ENCODE results near the gene MAPK7.

MAPK7 gene

GRCh38 chr17:19374136-19374535 is 4.2 kb upstream of the MAPK7 start:
- Histone ChIP-seq H3K36me3 (ENCODE audit: control insufficient read depth in 2 of 2, insufficient read depth in 1 of 2, low read length in 2 of 2) (peaks cover 0 to under 1% of the 10 kb centered on the region in 2 experiments; a peak in 2 of 3 replicates), H3K4me3 (ENCODE audit: low read depth, low read length) (no peak overlapping the region), H3K4me1 (ENCODE audit: control insufficient read depth, insufficient read depth, low read length) (peaks cover 7% of the 10 kb centered on the region), H3K9me3 (ENCODE audit: control insufficient read depth, insufficient read depth, low read depth, low read length) (no peaks in the 10 kb centered on the region), H3K27ac (ENCODE audit: extremely low read depth, low read depth, low read length) (no peak overlapping the region)
- POLR2A ChIA-PET = no interaction called here
- TF ChIP-seq KLF9 (tag by site-specific recombination; IDR thresholded peaks at IDR 0.05; ENCODE audit: low read depth) = no peak
- TF ChIP-seq ZNF654 (tag by site-specific recombination; IDR thresholded peaks at IDR 0.05; ENCODE audit: low read depth) = no peak
- no peak for TF ChIP-seq ZBTB10 (tag by site-specific recombination; IDR thresholded peaks at IDR 0.05)
- TF ChIP-seq ZNF155 (tag by site-specific recombination; IDR thresholded peaks at IDR 0.05) = no peak
- no peak for TF ChIP-seq OVOL3 (tag by site-specific recombination; IDR thresholded peaks at IDR 0.05)
- TF ChIP-seq ZNF302 (tag by site-specific recombination; IDR thresholded peaks at IDR 0.05; ENCODE audit: low read depth) = no peak
- TF ChIP-seq KLF7 (tag by site-specific recombination; IDR thresholded peaks at IDR 0.05; ENCODE audit: borderline replicate concordance) = no peak
- TF ChIP-seq FEZF1 (tag by site-specific recombination; IDR thresholded peaks at IDR 0.05) = no peak
- CTCF ChIA-PET = interaction anchor here (1.6 to 2.7 kb wide), 2 partner anchors 12 to 76 kb away, joined by 4 to 20 read pairs; partner anchors contain the start of gene B9D1

- Histone ChIP-seq H3K4me1 (ENCODE audit: control insufficient read depth, insufficient read depth, low read length) (peaks cover 8% of the 10 kb centered on the region), H3K9me3 (ENCODE audit: control insufficient read depth, insufficient read depth, low read depth, low read length) (no peaks in the 10 kb centered on the region), H3K36me3 (ENCODE audit: control insufficient read depth in 2 of 2, insufficient read depth in 1 of 2, low read length in 2 of 2) (peaks cover 14 to 17% of the 10 kb centered on the region in 2 experiments; a peak in 2 of 3 replicates), H3K4me3 (ENCODE audit: low read depth, low read length) (no peak overlapping the region), H3K27ac (ENCODE audit: extremely low read depth, low read depth, low read length) (no peak overlapping the region)
- POLR2A ChIA-PET = interaction anchor here (1.2 kb wide), 1 partner anchor 13 kb away, joined by 3 read pairs; no protein-coding TSS in a partner anchor
- CTCF ChIA-PET = interaction anchor here (2.7 kb wide), 1 partner anchor 13 kb away, joined by 20 read pairs; the partner anchor contains the start of gene B9D1
- TF ChIP-seq ZNF19 (tag by site-specific recombination; IDR thresholded peaks at IDR 0.05; ENCODE audit: low read depth) = no peak
- TF ChIP-seq ZNF791 (tag by site-specific recombination; IDR thresholded peaks at IDR 0.05) = no peak
- TF ChIP-seq ZNF549 (tag by site-specific recombination; IDR thresholded peaks at IDR 0.05) = no peak
- no peak for TF ChIP-seq ZNF341 (tag by site-specific recombination; IDR thresholded peaks at IDR 0.05; ENCODE audit: low read depth)
- no peak for TF ChIP-seq PRDM10 (tag by site-specific recombination; IDR thresholded peaks at IDR 0.05)
- TF ChIP-seq, protein P1, sequence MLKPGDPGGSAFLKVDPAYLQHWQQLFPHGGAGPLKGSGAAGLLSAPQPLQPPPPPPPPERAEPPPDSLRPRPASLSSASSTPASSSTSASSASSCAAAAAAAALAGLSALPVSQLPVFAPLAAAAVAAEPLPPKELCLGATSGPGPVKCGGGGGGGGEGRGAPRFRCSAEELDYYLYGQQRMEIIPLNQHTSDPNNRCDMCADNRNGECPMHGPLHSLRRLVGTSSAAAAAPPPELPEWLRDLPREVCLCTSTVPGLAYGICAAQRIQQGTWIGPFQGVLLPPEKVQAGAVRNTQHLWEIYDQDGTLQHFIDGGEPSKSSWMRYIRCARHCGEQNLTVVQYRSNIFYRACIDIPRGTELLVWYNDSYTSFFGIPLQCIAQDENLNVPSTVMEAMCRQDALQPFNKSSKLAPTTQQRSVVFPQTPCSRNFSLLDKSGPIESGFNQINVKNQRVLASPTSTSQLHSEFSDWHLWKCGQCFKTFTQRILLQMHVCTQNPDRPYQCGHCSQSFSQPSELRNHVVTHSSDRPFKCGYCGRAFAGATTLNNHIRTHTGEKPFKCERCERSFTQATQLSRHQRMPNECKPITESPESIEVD (tag by site-specific recombination; IDR thresholded peaks at IDR 0.05) = no peak
- TF ChIP-seq EGR2 (tag by site-specific recombination; IDR thresholded peaks at IDR 0.05; ENCODE audit: low read depth) = no peak
- no peak for TF ChIP-seq TRIM28 (IDR thresholded peaks at IDR 0.05; ENCODE audit: borderline replicate concordance, low read length)
- TF ChIP-seq WT1 (tag by site-specific recombination; IDR thresholded peaks at IDR 0.05) = no peak
- no peak for TF ChIP-seq ZBTB7A (tag by site-specific recombination; IDR thresholded peaks at IDR 0.05; ENCODE audit: low read depth)
- no peak for TF ChIP-seq ZFP37 (tag by site-specific recombination; IDR thresholded peaks at IDR 0.05)
- no peak for TF ChIP-seq ZNF214 (tag by site-specific recombination; IDR thresholded peaks at IDR 0.05; ENCODE audit: borderline replicate concordance)
- no peak for TF ChIP-seq ZNF140 (tag by site-specific recombination; IDR thresholded peaks at IDR 0.05)
- no peak for TF ChIP-seq GFI1B (tag by site-specific recombination; IDR thresholded peaks at IDR 0.05)
- no peak for TF ChIP-seq SETDB1 (IDR thresholded peaks at IDR 0.05; ENCODE audit: insufficient read length, low read length)
- no peak for TF ChIP-seq ZNF239 (tag by site-specific recombination; IDR thresholded peaks at IDR 0.05)
- TF ChIP-seq ZNF416 (tag by site-specific recombination; IDR thresholded peaks at IDR 0.05) = no peak
- no peak for TF ChIP-seq ZNF571 (tag by site-specific recombination; IDR thresholded peaks at IDR 0.05)
Observed at GRCh38 chr17:19375732-19376131, 2.6 kb upstream of the MAPK7 start.
